PC-9 (cell line): ENCODE results near the gene TDP2.

Experiments
- EZH2 ChIP-seq: fragments of 200-600 bp; sonication (generic); IDR thresholded peaks from 2 replicates; pipeline ENCODE4 v1.8.0; 2017; ENCODE audit warnings: antibody characterized with exemption, low read depth
- TF ChIP-seq, protein P1 (sequence below): fragments of 200-600 bp; sonication (generic); conservative IDR thresholded peaks from 2 replicates; pipeline ENCODE4 v1.6.1; 2017; ENCODE audit warnings: mixed run types, antibody characterized with exemption, mild to moderate bottlenecking, moderate library complexity

DNA sequence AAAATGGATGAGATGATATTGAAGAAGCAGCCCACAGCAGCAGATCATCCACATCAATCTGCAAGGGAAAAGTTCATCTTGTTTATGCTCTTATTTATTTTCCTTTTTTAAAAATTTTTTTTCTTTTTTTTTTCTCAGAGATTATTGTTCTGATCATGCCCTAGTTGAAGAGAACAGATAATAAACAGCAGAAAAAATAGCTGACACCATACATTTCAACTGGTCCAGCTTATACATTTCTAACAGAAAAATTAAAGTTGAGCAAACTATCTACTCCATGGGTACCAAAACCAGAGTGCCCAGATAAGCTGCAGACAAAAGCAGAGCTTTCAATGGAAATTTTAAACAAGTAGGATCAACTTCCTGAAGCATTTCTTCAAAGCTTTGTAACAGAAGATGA is 30.0 kb downstream of the TDP2 start:
- TF ChIP-seq, protein P1, sequence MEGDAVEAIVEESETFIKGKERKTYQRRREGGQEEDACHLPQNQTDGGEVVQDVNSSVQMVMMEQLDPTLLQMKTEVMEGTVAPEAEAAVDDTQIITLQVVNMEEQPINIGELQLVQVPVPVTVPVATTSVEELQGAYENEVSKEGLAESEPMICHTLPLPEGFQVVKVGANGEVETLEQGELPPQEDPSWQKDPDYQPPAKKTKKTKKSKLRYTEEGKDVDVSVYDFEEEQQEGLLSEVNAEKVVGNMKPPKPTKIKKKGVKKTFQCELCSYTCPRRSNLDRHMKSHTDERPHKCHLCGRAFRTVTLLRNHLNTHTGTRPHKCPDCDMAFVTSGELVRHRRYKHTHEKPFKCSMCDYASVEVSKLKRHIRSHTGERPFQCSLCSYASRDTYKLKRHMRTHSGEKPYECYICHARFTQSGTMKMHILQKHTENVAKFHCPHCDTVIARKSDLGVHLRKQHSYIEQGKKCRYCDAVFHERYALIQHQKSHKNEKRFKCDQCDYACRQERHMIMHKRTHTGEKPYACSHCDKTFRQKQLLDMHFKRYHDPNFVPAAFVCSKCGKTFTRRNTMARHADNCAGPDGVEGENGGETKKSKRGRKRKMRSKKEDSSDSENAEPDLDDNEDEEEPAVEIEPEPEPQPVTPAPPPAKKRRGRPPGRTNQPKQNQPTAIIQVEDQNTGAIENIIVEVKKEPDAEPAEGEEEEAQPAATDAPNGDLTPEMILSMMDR = no peak
- TF ChIP-seq EZH2 = no peak
